NT2/D1 (cell line): ENCODE measurements around the gene NELL2.

Source experiments
- DNase-seq: peaks from one replicate; pipeline ENCODE4 v3.0.0-alpha.2; 2011; ENCODE audit warnings: low read depth, low spot score
- H3K27me3 ChIP-seq: 2 replicates; pipeline ENCODE4 v1.6.0; 2011; ENCODE audit warnings: mild to moderate bottlenecking; ENCODE audit not compliant: insufficient read length, insufficient read depth
- H3K36me3 ChIP-seq: 2 replicates; pipeline ENCODE4 v1.6.1; 2011; ENCODE audit warnings: mild to moderate bottlenecking, low read length, mixed read lengths; ENCODE audit not compliant: insufficient read depth, insufficient read length
- H3K4me1 ChIP-seq: 2 replicates; pipeline ENCODE4 v1.5.1; 2011; ENCODE audit not compliant: insufficient read depth, insufficient read length
- H3K4me3 ChIP-seq: 2 replicates; pipeline ENCODE4 v1.5.1; 2011; ENCODE audit warnings: low read depth; ENCODE audit not compliant: insufficient read length
- H3K9ac ChIP-seq: 2 replicates; pipeline ENCODE4 v1.6.0; 2011; ENCODE audit warnings: low read depth; ENCODE audit not compliant: insufficient read length
- H3K9me3 ChIP-seq: 2 replicates; pipeline ENCODE4 v1.5.1; 2011; ENCODE audit warnings: mild to moderate bottlenecking, low read length; ENCODE audit not compliant: insufficient read depth
- SUZ12 ChIP-seq: IDR thresholded peaks from 2 replicates; pipeline ENCODE4 v1.6.1; 2011; ENCODE audit not compliant: insufficient read length, insufficient read depth; ENCODE audit errors: extremely low read depth
- YY1 ChIP-seq: IDR thresholded peaks from 2 replicates; pipeline ENCODE4 v1.6.1; 2011; ENCODE audit not compliant: insufficient read length, insufficient read depth
- ZNF274 ChIP-seq: IDR thresholded peaks from 2 replicates; pipeline ENCODE4 v1.6.1; 2011; ENCODE audit warnings: mild to moderate bottlenecking, low read depth, low read length

Gene NELL2

DNA sequence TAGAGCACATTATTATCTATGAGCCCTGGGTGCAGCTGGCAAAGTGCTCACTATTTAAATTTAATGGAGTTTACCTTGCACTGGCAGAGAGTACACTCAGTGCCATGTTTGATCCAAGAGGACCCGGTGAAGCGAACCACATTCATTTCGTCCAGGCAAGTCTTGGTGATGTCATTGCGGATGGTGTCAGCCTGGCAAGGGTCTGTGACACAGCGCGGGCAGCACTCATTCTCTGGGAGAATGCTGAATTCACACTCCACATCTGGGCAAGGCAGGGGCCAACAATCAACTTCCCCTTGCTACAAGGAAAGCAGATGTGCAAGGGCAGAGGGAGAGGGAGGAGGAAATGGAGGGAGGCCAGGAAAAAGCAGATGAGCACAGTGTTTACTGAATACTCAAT, 356.2 kb downstream of the NELL2 start:
- Histone ChIP-seq H3K4me1 (no peaks in the 10 kb centered on the region), H3K9ac (no peak overlapping the region), H3K4me3 (no peak overlapping the region), H3K27me3 (no peaks in the 10 kb centered on the region), H3K36me3 (no peaks in the 10 kb centered on the region), H3K9me3 (no peaks in the 10 kb centered on the region)
- TF ChIP-seq YY1 (no peak), SUZ12 (no peak), ZNF274 (no peak)
- no peak for DNase-seq

DNA sequence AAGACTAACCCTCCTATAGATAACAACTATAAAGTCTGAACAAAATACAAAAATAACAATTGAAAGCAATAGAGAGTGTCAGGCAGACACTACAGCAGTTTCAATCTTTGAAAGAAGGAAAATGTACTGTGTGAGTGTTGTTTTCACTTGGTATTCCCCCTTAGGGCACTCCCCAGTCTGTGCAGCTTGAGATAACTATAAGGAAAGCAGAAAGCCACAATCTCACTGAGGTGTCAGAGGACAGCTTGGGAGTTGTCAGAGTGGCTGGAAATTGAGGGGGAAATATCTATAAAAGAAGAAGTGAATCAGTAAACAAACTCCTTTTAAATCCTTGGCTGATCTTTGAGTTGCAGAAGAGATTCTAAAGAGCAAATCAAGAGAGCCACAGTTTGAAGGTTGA, 364.8 kb downstream of the NELL2 start:
- no peak overlapping the region for H3K4me3 ChIP-seq
- no peaks in the 10 kb centered on the region for H3K36me3 ChIP-seq
- TF ChIP-seq SUZ12 (no peak), YY1 (no peak), ZNF274 (no peak)
- no peaks in the 10 kb centered on the region for H3K27me3 ChIP-seq
- H3K4me1 ChIP-seq: no peaks in the 10 kb centered on the region
- DNase-seq: no peak
- no peak overlapping the region for H3K9ac ChIP-seq
- no peaks in the 10 kb centered on the region for H3K9me3 ChIP-seq

DNA sequence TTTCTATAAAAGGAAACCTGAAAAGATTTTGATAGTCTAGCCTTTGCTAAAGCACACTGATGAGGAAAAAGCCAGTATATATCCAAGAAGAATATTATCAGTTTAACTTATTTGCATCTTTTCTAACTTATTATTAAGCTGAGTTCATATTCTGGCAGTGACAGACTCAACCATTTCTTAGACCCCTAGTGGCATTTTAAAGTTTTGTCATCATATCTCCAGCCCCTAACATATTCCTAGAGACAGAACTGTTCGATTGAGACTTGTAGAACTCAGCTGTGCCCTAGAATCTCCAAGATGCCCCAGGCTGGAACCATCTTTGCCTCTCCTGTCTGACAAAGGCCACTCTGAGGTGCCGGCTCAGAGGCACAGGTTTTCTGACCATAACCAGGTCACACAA, 365.6 kb downstream of the NELL2 start:
- DNase-seq: no peak
- TF ChIP-seq YY1: no peak
- no peak for TF ChIP-seq ZNF274
- no peak for TF ChIP-seq SUZ12
- no peak overlapping the region for H3K4me3 ChIP-seq
- no peaks in the 10 kb centered on the region for H3K9me3 ChIP-seq
- H3K9ac ChIP-seq: no peak overlapping the region
- H3K36me3 ChIP-seq: no peaks in the 10 kb centered on the region
- no peaks in the 10 kb centered on the region for H3K27me3 ChIP-seq
- no peaks in the 10 kb centered on the region for H3K4me1 ChIP-seq

DNA sequence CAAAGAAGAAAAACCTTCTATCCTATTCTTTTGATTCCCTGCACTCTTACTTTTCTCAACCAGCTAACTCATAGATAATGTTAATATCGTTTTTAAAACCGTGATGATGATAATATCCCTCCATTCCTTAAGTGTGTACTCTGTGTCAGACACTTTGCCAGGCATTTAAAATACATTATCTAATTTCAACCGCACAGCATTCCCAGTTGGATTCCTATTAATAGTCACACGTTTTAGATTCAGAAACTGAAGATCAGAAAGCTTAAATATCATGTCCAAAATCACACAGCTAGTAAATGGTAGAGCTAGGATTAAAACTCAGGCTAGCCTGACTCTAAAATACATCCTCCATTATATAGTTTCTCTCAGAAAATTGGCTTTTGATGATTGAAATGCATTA, 366.0 kb downstream of the NELL2 start:
- H3K9me3 ChIP-seq: no peaks in the 10 kb centered on the region
- DNase-seq: no peak
- H3K4me3 ChIP-seq: no peak overlapping the region
- TF ChIP-seq SUZ12: no peak
- TF ChIP-seq ZNF274: no peak
- no peak for TF ChIP-seq YY1
- no peaks in the 10 kb centered on the region for H3K4me1 ChIP-seq
- H3K36me3 ChIP-seq: no peaks in the 10 kb centered on the region
- no peak overlapping the region for H3K9ac ChIP-seq
- H3K27me3 ChIP-seq: no peaks in the 10 kb centered on the region

DNA sequence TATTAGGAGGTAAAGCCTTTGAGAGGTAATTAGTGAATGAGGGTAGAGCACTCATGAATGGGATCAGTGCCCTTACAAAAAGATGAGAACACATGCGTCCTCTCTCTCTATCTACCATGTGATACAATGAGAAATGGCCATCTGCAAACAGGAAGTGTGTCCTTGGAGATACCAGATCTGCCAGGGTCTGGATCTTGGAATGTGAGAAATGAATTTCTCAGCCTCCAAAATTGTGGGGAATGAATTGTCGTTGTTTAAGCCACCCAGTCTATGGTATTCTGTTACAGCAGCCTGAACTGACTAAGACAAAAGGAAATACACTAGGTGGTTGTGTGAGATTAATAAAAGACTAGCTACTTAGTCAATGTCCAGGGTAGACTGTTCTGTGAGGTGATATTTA, 366.6 kb downstream of the NELL2 start:
- Histone ChIP-seq H3K9ac (no peak overlapping the region), H3K4me3 (no peak overlapping the region), H3K4me1 (no peaks in the 10 kb centered on the region), H3K27me3 (no peaks in the 10 kb centered on the region), H3K9me3 (no peaks in the 10 kb centered on the region), H3K36me3 (no peaks in the 10 kb centered on the region)
- DNase-seq: no peak
- no peak for TF ChIP-seq YY1
- no peak for TF ChIP-seq ZNF274
- TF ChIP-seq SUZ12: no peak

DNA sequence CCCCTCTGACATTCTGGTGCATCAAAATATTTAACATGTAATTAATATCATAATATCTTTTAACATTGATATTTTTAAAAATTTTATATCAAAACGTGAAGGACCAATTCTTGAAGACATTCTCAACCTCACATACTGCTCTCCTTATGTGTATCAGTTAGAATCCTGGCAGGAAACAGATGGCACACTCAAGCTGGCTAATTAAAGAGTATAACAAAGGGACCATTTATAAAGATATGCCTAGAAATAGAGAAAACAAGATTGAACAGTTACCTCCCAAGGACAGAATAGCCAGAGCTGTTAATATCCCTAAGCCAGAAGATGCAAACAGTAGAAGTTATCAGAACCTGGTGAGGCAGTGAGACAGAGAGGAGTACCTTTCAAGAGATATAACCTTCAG, 368.7 kb downstream of the NELL2 start:
- Histone ChIP-seq H3K36me3 (no peaks in the 10 kb centered on the region), H3K4me1 (no peaks in the 10 kb centered on the region), H3K4me3 (no peak overlapping the region), H3K9ac (no peak overlapping the region), H3K27me3 (no peaks in the 10 kb centered on the region), H3K9me3 (no peaks in the 10 kb centered on the region; the same call in 1 of the 2 replicates)
- DNase-seq: no peak
- TF ChIP-seq YY1 (no peak), SUZ12 (no peak), ZNF274 (no peak)

DNA sequence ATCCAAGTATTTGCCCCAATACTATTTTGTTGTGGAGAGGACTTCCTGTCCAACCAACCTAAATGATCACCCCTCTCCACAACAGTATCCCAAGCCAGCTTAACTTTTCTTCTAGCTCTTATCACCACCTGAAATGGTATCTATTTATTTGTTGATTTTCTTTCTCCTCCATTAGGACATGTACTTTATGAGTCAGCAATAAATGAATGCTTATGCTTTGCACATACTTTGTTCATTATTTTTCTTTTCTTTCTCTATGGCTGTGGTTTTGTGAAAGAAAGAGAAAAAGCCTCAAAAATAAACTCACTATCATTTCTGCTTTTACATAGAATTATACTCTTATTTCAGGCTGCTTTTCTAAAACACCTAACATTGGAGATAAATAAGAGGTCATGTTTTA, 371.3 kb downstream of the NELL2 start:
- no peaks in the 10 kb centered on the region for H3K36me3 ChIP-seq
- no peak overlapping the region for H3K9ac ChIP-seq
- no peaks in the 10 kb centered on the region for H3K4me1 ChIP-seq
- no peak for DNase-seq
- no peak for TF ChIP-seq ZNF274
- TF ChIP-seq SUZ12: no peak
- TF ChIP-seq YY1: no peak
- no peak overlapping the region for H3K4me3 ChIP-seq
- H3K9me3 ChIP-seq: peaks cover 11% of the 10 kb centered on the region; the same call in 1 of the 2 replicates
- no peaks in the 10 kb centered on the region for H3K27me3 ChIP-seq

DNA sequence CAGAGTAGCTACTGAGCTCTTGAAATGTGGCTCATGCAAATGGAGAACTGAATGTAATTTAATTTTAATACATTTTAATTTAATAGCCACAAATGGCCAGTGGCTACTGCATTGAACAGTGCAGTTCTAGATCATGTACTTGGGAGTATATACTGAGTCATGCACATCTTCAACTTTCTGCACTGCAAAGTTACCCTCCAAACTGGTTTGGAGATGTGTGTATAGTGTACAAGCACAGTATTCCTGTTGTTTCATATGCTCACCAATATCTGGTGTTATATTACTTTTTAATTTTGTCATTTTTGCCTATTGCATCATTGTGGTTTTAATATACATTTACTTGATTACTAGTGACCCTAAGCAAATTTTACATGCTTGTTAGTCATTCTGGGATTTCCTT, 372.8 kb downstream of the NELL2 start:
- H3K4me1 ChIP-seq: no peaks in the 10 kb centered on the region
- no peaks in the 10 kb centered on the region for H3K36me3 ChIP-seq
- TF ChIP-seq ZNF274 (no peak), YY1 (no peak), SUZ12 (no peak)
- no peak for DNase-seq
- no peak overlapping the region for H3K9ac ChIP-seq
- no peaks in the 10 kb centered on the region for H3K27me3 ChIP-seq
- H3K4me3 ChIP-seq: no peak overlapping the region
- H3K9me3 ChIP-seq: peaks cover 11% of the 10 kb centered on the region; the same call in 1 of the 2 replicates
